GM12873 (cell line): ENCODE results near the gene CHAMP1.
A peak's percentile ranks its signal among the peaks of the same experiment; 100 is the strongest.

Experiments
- TF ChIP-seq, protein P1 (sequence below): IDR thresholded peaks from 2 replicates; pipeline ENCODE4 v1.5.1; 2012; ENCODE audit warnings: low read depth, mild to moderate bottlenecking, moderate library complexity, low read length, control low read depth; ENCODE audit not compliant: insufficient read depth; ENCODE audit errors: missing control alignments

Gene CHAMP1

GRCh38 chr13:114339857-114340534 lies 25.7 kb downstream of the CHAMP1 start:
- TF ChIP-seq, protein P1, sequence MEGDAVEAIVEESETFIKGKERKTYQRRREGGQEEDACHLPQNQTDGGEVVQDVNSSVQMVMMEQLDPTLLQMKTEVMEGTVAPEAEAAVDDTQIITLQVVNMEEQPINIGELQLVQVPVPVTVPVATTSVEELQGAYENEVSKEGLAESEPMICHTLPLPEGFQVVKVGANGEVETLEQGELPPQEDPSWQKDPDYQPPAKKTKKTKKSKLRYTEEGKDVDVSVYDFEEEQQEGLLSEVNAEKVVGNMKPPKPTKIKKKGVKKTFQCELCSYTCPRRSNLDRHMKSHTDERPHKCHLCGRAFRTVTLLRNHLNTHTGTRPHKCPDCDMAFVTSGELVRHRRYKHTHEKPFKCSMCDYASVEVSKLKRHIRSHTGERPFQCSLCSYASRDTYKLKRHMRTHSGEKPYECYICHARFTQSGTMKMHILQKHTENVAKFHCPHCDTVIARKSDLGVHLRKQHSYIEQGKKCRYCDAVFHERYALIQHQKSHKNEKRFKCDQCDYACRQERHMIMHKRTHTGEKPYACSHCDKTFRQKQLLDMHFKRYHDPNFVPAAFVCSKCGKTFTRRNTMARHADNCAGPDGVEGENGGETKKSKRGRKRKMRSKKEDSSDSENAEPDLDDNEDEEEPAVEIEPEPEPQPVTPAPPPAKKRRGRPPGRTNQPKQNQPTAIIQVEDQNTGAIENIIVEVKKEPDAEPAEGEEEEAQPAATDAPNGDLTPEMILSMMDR, result peak; percentile 72

DNA sequence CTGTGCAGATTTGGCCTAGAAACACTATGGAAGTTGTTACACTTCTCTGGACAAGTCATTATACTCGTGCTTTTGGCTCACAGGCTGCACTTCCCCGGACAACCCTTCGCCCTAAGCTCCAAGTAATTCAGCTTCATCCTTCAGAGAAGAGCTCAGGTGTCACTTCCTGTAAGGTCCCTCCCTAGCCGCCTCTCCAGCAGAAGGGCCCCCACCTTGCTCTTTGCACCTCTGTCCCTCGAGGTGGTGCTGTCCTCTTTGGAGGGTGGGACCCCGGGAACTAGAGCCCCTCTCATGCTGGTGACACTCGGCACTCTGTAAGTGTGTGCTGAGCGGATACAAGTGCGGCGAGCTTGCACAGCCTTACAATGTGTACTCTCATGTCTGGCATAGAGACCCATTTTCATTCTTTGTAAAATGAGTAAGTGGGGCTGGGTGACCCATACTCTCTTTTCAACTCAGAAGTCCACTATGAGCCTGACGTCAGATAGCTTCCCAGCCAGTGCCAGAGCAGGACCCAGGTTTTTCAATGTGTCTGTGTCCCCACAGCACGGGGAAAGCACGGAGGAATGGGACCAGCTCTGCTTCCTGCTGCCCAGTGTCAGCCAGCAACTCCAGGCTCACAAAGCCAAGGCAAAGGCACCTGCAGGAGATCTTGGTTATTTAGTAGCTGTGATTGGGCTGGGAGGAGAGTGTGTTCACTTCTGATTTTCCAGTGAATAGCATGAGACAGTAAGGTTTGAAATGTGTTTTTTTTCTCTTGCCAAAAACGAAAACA lies 26.9 kb downstream of the CHAMP1 start:
- TF ChIP-seq, protein P1, result no peak

GRCh38 chr13:114352763-114353162 lies 38.5 kb downstream of the CHAMP1 start:
- TF ChIP-seq, protein P1, result peak; percentile 56
